GM18907 (cell line): ENCODE data around the gene NKX1-1.

Experiments used
- ATAC-seq: cut with Tn5 transposase; IDR thresholded peaks from one replicate; pipeline ENCODE4 v1.9.1; 2021; ENCODE audit warnings: mild to moderate bottlenecking, moderate library complexity; ENCODE audit not compliant: unreplicated experiment

Gene NKX1-1

DNA sequence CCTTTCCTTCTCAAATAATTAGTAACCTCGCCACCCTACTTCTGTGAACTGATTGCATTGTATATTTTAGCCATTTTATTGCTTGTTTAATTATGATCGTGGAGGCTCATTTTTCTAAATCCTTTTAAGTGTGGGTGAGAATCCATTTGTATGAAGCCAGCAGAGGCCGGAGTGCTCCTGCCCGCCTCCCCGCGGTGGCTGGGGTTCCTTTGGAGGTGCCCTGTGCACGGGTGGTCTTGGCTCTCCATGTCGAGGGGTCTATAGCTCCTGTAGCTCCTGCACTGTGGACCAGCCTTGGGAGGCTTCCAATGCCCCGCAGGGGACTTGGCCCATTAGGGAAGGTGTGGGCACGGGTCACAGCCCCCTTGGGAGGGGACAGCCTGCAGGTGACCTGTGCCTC, 44.2 kb downstream of the NKX1-1 start:
- no peak for ATAC-seq

DNA sequence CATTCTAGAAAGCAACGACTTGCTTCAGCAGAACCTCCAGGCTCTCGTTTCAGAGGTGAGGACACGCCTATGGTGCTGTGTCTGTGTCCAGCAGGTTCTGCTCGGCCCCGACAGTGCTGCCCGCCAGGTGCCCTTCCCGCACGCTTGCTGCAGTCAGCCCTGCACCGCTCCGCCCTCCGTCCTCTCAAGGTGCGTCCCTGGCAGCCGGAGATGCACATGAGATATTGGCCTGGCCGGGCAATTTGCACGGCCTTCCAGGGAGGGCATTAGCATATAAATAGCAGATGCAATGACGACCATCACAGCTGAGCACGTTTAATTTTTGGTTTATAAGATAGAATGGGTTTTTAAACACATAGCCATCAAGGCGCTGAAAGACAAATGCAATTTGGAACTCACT, 44.8 kb downstream of the NKX1-1 start:
- no peak for ATAC-seq

DNA sequence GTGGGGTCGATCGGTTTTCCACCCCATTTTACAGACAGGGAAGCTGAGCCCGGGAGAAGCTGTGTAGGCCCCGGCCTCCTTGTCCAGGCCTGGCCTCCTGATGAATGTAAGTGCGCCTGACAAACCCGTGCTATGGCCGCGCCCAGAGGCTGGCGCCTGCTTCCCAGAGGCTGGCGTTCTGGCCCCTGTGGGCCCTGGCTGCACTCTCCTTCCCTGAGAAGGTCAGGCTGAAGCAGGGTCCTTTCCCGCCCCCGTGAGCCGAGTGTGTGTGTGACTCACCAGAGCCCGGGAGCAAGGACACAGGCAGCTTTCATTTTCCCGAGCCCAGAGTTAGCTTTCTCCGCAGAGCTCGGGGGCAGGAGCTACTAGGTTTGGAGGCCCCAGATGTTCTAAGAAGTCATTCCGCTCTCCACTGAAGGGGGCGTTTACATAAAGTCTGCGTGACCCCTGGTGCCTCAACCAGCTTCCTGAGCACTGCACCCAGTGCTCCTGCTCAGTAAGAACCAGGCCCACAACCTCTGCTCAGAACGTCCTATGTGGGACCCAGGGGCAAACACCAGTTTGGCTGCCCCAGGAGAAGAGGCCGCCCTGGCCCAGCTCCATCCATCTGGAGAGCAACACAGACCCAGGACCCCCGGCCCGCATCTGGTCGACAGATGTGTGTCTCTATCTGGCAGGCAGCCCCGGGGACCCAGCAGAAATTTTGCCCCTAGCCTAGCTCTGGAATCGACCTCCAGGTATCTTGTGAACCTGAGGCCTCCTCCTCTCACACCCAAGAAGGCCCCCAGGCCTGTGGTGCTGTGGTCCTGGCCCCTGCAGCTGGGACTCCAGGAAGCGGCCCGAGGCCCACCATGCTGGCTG, 45.6 kb downstream of the NKX1-1 start:
- ATAC-seq: no peak

DNA sequence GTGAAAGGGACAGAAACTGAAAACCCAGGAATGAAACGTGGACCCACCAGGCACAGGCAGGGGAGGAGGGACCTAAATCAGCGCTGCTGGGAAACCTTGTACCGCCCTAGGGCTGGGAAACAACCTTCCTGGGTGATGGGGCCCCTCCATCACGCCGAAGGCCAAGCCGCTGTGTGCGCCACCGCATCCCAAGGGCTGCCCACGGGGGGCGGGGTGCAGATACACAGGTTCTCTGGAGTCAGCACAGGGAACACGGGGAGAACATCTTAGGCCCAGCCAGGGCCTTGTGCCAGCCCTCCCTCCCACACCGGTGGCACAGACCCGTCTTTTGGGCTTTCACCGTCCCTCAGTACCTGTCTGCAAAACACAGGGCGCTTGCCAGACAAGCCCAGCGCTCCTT, 46.3 kb downstream of the NKX1-1 start:
- no peak for ATAC-seq

DNA sequence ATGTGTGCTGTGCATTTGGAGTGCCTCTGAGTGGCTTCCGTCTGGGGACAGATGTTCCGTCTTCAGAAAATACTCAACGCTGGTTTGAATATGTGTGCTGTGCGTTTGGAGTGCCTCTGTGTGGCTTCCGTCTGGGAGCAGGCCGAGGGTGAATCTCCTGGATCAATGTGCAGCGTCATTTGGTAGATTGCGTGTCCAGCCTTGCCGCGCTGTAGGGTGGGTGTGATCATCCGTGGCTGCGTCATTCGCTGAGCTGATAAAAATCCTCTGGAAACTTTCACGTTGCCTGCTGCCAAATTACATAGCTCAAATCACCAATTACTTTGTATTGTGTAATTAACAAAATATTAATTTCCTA, 47.1 kb downstream of the NKX1-1 start:
- ATAC-seq: no peak

DNA sequence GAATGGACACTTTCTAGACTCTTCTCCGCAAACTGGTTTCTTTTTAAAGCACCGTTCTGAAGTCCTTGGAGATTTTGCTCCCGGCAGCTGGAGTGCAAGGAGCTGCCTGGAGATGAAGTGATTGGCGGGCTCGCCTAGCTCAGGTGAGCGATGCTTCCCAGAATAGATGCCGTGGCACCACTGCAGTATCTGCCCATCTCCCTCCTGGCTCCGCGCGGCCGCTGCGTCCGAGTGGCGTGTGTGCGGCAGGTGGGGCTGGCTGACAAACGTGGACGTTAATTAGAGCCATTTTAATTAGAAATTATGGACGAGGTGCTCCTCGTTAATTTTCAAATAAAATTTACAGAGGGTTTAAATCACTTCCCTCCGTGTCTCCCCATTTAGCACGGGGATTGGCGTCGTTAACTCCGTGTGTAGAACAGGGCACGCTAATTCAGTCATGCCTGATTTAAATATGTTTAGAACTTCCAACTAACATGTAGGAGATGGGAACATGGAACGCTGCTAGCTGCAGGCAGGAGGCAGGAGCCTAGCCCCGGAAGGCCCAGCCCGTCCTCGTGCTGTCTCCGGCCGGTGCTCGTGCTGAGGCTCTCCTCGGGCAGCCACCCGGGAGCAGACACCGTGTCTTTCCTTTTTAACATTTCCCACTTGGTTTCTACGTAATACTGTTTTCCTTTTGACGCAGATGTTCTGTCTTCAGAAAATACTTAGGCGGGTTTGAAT, 47.7 kb downstream of the NKX1-1 start:
- no peak for ATAC-seq

DNA sequence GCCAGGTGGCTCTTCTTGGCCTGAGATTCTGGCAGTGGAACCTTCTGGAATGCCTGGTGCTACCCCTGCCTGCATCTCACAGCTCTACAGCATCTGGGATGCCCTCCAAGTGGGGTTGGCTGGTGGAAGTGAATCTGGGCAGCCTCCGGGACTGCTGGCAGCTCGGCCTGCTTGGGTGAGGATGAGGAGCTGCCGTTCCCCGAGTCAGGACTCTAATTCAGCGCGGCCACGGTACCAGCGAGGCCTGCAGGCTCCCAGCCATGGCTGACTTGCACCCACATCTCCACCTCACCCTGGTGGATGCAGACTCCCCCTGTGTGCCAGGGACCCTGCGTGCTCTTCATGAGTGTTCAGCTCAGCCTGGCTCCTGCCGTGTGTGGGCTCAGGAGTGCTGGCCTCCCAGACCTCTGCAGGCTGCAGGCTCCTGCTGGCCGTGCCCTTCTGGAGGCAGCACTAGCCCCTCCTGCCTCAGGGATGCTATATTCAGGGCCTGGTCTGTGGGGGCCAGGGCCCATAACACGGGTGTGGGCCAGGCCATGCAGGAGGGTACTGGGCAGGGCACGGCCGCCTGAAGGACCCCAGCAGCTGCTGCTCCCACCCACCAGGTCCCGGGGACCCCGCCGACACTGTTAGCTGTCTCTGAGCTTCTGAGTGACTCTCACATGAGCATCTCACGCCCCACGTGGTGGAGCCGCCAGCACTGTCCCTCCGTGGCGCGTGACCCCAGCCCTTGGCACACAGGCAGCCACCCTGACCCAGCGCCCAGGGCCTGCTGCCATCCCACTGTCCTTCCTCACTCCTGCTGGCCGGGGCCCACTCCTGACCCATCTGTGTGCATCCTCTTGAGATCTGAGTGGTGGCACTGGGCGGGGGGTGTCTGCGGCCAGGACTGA, 48.6 kb downstream of the NKX1-1 start:
- no peak for ATAC-seq

DNA sequence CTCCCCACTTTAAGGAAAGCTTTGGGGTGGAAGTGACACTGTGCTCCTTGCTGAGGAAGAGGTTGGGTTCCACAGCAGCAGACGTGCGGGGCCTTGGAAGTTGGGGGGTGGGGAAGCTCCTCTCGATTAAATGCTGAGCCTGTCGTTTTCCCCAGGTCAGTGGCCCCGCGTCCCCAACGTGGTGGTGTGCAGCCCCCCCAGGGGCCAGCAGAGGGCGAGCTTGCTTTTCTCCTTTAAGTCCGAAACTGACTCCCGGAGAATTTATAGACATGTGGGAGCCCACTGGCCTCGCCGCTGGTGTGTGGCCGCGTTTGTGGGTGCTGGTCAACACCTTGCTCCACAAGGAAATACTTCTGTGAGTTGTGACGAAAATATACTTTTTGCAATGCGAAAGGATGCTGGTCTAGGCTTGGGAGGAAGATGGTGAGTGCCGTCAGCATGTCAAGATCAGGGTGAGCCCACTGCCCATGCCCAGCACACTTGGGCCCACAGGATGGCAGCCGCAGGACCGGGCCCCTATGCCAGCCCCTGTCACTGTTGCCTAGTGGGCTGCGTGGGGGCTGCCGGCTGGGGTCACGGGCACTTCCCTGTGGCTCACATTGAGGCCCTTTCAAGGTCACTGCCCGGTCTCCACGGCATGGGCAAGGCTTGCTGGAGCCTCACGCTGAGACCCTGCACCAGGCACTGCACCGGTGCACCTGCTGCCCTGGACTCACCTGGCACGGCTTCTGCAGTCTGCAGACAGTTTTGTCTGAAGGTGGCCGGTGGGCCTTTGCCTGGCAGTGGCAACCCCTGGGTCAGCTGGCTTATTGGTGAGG, 49.9 kb downstream of the NKX1-1 start:
- ATAC-seq: no peak

DNA sequence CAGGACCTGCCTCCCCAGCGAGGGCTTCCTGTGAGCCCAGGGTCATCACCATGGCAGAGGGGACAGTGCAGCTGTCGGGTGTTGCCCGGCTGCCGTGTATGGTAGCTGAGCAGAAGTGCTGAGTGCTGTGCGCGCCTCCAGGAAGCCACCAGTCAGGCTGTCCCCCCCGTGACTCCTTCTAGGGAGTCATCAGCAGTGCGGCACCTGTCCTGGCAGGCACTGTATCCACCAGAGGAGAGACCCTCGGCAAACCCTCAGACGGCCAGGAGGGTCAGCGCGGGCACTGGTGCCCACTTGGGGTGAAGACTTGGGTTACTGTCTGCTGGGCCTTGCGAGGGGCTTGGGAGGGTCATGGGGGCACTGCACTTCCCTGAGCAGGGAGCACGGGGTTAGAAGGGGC, 50.9 kb downstream of the NKX1-1 start:
- no peak for ATAC-seq

DNA sequence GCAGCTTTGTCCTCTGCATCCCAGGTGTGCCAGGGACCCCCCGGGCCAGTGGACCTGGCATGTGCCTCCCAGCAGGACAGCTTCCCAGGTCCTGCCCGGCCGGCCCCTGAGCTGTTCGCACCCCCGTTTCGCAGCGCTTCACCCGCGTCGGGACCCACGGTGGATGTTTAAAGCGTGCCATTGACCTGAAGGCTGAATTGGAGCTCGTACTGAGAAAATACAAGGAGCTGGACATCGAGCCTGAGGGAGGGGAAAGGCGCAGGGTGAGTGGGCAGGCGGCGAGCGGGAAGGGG, 51.3 kb downstream of the NKX1-1 start:
- no peak for ATAC-seq

DNA sequence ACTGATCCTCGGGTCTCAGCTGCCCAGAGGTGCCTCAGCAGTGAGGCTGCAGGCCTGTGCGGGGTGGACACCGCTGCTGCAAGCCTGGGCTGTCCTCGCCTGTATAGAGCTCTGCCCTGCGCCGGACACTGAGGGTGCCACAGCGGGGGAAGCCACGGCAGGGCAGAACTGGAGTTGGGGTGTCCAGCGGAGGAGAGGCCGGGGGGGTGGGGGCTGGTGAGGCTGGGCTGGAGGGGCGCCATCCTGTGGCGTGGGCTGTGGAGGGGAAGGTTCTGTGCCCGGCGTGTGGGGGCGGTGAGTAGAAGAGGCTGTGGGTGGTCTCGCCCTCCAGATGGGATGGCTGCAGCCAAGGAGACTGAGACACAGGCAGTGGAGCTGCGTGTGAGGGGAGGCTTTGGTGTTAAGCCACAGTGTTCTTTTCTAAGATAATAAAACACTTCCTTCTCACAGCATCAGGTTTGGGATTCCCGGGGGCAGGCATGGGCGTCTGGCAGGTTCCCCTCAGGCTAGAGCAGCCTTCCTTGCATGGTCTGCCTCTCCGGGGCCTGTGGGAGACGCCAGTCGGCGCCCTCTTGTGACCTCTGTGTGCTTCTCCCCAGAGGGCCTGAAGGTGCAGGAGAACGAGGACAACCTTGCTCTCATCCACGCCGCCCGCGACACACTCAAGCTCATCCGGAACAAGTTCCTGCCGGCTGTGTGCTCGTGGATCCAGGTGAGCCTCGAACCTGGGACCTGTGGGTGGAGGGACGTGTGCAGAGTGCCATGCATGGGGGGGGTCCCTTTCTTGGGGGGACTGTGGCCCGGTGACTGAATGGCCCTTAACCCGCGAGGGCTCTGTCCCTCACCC, 51.9 kb downstream of the NKX1-1 start:
- ATAC-seq: no peak

DNA sequence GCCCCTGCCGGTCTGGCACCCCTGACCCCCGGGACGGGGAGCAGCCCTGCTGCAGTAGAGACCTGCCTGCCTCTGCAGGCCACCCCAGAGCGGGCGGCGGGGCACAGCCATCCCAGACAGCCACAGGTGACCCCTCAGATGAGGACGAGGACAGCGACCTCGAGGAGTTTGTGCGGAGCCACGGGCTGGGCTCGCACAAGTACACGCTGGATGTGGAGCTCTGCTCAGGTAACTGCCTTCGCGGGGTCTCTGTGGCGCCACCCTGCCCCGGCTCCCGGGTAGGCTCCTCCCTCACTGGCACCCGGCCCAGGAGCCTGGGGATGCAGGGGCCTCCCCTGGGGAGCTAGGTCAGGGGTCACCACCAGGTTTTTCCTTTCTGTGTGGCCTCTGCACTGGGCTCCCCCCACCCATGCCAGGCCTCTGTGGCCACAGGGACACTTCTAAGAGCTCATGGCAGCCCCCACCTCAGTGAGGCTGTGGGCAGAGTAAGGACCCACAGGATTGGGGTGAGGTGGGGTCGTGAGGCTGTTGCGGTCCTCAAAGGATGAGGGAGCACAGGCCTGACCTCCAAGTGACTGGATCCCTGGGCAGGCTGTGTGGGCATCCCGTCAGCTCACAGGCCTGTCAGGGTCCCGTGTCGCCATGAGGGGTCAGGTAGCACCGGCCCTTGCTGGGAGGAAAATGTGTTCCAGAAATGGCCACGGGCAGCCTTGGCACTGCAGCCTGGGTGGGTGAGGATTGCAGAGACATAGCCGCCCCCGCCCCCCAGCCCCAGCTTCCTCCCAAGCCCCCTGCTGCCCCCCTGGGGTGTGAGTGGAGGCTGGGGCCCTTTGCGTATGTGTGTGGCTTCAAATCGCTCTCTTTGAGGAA, 52.8 kb downstream of the NKX1-1 start:
- no peak for ATAC-seq
